ENCODE results near the gene BBS2. TPM values are rescaled to one million over a fixed set of nuclear protein-coding genes. Genes with fewer than 3 reads are reported as not detected.
A peak's percentile ranks its signal among the peaks of the same experiment; 100 is the strongest.

The BBS2 gene
- total and polyA plus RNA-seq, 2 of the 13 experiments (the other 11 are each of a cell fraction or from before 2014, with no cell fraction given): 59.7 to 68.3 TPM

- 0 out of 2 replicates have a peak, but pooled peaks have one; percentile 35 for TF ChIP-seq AHDC1 (CRISPR knock-in tag; IDR thresholded peaks at IDR 0.05; ENCODE audit: borderline replicate concordance)
- no peak; the same call in 1 of the 2 replicates for TF ChIP-seq ZNF318 (CRISPR knock-in tag; IDR thresholded peaks at IDR 0.05)
- no peak for TF ChIP-seq CENPBD1 (CRISPR knock-in tag; IDR thresholded peaks at IDR 0.05; ENCODE audit: borderline replicate concordance, low read depth)
- no peak for TF ChIP-seq STAG1 (CRISPR knock-in tag; IDR thresholded peaks at IDR 0.05)
- TF ChIP-seq ZBTB33 (CRISPR knock-in tag; IDR thresholded peaks at IDR 0.05): no peak
- no peak for TF ChIP-seq PRDM10 (CRISPR knock-in tag; IDR thresholded peaks at IDR 0.05; ENCODE audit: low read depth)
These were observed 68.7 kb downstream of the BBS2 start, which contains the start of the genes NUDT21 and OGFOD1 (continued) for GRCh38 chr16:56450986-56451752.

Data from HepG2 (cell line).